Stomach smooth muscle (tissue), 2 donors: ENCODE results near the gene BGLAP.

ENCODE experiments used
- H3K27ac ChIP-seq: one replicate; pipeline ENCODE4 v1.7.0; 2013; ENCODE audit warnings: mild to moderate bottlenecking, low read length, inconsistent platforms
- H3K27me3 ChIP-seq, 2 donors: one replicate each; pipeline ENCODE4 v1.7.0; 2013; ENCODE audit warnings: low read length in 2 of 2; ENCODE audit not compliant: insufficient read depth in 2 of 2, control insufficient read depth in 1 of 2
- H3K36me3 ChIP-seq, 2 donors: one replicate each; pipeline ENCODE4 v1.7.0; 2013; ENCODE audit warnings: low read length in 2 of 2; ENCODE audit not compliant: control insufficient read depth in 2 of 2, insufficient read depth in 2 of 2
- H3K4me1 ChIP-seq: one replicate; pipeline ENCODE4 v1.7.0; 2013; ENCODE audit warnings: low read length; ENCODE audit not compliant: control insufficient read depth, insufficient read depth
- H3K4me3 ChIP-seq, 2 donors: one replicate each; pipeline ENCODE4 v1.7.0; 2013; ENCODE audit warnings: low read length in 2 of 2
- H3K9ac ChIP-seq, 2 donors: one replicate each; pipeline ENCODE4 v1.7.0; 2013; ENCODE audit warnings: low read length in 2 of 2, mild to moderate bottlenecking in 1 of 2
- H3K9me3 ChIP-seq, 2 donors: one replicate each; pipeline ENCODE4 v1.7.0; 2013; ENCODE audit warnings: low read length in 2 of 2; ENCODE audit not compliant: control insufficient read depth in 2 of 2
- donor health status: healthy.
- donor health status: Pancreatic carcinoma.

BGLAP gene

GRCh38 chr1:156291226-156292061 is 49.5 kb downstream of the BGLAP start:
- peaks cover 33% of the 10 kb centered on the region for H3K4me1 ChIP-seq
- peak overlapping the region; percentile 91 to 93 for H3K4me3 ChIP-seq
- H3K9me3 ChIP-seq: no peaks in the 10 kb centered on the region
- peak overlapping the region; percentile 80 for H3K27ac ChIP-seq
- no peaks in the 10 kb centered on the region for H3K27me3 ChIP-seq
- H3K36me3 ChIP-seq: peaks cover 3 to 5% of the 10 kb centered on the region in 2 donors
- peak overlapping the region; percentile 85 to 90 for H3K9ac ChIP-seq
